Stimulated activated CD8-positive, alpha-beta memory T cell treated with anti-CD3 and anti-CD28 coated beads, Interleukin-15, amount 100 ng/mL, for 4 hours (primary cell): ENCODE measurements around the gene CHST12.
"Not testable (repeated sequence)": the region's sequence is repeated elsewhere in the genome, so short reads cannot be mapped to it uniquely, and the experiment has no call there.

Experiments
- DNase-seq, 2 donors: peaks; one replicate each; pipeline ENCODE4 v3.0.0-alpha.2; 2020; ENCODE audit warnings: low read depth in 2 of 2

Gene CHST12

DNA sequence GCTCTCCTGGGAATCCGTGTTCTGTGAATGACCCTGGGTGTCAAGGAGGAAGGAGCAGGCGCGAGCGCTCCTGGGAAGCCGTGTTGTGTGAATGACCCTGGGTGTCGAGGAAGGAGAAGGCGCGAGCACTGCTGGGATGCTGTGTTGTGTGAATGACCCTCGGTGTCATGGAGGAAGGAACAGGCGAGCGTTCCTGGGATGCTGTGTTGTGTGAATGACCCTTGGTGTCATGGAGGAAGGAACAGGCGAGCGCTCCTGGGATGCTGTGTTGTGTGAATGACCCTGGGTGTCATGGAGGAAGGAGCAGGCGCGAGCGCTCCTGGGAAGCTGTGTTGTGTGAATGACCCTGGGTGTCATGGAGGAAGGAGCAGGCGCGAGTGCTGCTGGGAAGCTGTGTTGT is 25.3 kb upstream of the CHST12 start:
- DNase-seq, result not testable (repeated sequence)

DNA sequence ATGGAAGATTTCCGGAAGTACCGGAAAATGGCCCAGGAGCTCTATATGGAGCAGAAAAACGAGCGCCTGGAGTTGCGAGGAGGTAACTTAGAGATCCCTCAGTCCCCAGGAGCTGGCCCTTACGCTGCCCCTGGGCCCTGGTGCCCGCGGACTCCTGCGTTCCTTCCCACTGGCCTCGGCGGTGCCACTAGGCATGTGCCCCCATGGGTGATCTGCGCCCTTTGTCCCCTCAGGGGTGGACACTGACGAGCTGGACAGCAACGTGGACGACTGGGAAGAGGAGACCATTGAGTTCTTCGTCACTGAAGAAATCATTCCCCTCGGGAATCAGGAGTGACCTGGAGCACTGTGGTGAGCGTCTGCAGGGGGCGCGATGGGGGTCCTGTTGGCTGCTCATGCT is 24.2 kb upstream of the CHST12 start:
- no peak for DNase-seq

DNA sequence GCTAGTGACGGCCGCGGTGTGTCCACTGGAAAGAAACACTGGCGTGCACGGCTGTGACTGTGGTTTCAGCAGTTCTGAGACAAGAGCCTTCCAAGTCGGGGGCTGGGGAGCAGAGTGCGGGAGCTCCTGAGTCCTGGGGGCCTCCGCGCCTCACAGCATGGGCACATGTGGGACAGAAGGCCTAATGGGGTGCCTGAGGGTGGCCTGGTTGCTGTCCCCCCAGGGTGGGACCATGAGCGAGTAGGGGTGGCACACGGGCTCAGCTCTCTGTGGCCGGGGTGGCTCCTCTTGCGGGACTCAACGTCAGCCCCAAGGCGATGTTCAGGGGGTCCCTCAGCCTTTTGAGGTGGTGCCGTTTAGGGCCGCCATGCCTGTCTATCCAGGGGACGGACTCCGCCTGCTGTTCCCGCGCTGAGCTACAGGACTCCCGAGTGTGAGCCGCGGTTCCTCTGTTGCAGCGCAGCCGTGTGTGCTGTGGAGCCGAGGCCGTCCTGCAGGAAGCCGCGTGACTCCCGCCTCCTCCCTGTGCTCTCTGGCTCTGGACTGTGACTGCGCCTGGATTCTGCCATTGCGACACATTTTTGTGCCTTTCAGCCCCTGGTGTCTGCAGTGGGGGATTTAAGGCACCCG is 23.5 kb upstream of the CHST12 start:
- DNase-seq, result no peak

DNA sequence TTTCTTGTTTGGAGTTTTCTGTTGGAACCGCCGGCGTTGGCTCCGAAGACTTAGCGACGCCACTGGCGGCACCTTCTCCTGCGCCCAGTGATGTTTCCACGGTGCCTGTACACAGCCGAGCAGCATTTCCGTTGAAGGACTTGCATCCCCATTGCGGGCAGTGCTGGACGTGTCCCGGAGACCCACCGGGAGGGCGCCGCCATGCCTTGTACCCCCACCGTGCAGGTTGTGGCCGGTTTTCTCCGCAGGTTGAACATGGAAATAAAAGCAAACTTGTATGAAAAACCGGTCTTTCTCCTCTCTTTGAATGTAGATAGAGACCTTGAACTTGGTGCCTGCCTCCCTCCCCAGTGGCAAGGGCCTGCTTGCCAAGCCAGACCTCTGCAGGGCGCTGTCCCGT is 22.9 kb upstream of the CHST12 start:
- DNase-seq, result no peak

DNA sequence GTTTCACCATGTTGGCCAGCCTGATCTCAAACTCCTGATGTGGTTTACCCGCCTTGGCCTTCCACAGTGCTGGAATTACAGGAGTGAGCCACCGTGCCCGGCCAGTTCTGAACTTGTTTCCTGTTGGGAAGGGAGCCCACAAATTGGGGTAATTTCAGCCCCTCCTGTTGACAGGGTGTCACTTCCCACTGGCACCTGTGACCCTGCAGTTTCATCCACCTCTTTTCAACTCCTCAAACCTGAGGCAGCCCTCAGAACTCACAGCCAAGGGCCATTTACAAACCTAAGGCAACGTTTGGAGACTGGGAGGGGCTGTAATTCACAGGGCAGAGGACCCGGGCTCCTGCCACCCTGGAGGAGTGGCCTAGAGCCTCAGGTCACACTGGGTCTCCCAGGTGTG is 22.2 kb upstream of the CHST12 start:
- DNase-seq, result no peak

DNA sequence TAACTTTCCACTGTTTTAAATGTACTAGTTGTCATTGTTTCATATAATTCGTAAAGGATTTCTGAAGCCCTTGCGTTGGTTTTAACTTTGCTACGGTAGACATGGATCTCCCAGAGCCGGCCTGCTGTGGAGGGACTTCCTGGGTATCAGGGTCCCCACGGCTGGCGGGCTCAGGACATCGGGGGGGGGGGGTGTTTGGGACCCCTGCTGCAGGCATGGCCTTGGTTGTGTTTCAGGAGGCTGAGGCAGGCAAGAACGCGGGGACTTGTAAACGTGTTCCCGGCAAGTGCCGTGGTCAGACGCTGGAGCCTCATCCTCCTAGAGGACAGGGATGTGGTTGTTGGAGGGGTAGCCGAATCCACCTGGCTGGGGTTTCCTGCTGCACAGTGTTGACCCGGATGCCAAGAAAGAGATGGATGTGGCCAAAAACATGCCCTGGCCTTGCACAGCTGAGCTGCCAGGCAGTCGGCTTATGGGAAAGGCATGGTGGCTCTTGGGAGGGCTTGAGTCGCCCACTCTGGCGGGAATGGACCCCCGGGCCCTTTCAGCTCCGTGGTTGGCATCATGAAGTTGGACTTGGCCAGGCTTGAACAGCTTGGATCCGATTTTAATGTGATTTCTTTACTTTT is 21.4 kb upstream of the CHST12 start:
- no peak for DNase-seq

DNA sequence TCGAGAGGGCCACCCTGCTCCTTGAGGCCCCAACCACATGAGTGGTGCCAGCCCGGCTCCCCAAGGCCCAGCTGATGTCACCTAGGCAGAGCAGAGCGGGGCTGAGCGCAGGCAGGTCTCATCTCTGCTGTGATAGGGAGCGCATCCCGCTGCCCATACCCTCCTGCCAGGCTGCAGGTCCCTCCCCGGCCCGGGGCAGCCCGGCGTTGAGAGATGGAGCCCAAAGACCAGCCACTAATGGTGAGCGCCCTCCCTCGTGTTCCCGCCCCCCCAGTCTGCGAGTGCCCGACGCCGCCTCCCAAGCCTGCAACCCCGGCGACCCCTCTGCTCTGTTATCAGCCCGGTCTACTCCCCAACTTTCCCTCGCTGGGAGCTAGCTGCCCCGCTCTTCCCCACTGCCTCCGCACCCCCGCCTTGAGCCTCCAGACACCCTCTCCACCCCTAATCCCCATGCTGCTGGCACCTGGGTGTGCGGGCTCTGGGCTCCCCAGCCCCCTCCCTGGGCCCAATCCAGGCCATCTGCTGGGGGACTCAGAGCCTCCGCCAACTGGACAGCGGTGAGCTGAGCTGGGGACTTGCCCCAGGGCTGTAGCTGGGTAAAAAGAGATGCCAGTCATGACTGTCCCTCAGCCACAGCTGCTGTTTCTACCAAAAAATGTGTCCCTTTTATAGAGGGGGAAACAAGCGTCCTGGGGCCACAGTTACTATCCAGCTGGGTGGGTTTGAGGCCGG is 19.7 kb upstream of the CHST12 start:
- no peak for DNase-seq

DNA sequence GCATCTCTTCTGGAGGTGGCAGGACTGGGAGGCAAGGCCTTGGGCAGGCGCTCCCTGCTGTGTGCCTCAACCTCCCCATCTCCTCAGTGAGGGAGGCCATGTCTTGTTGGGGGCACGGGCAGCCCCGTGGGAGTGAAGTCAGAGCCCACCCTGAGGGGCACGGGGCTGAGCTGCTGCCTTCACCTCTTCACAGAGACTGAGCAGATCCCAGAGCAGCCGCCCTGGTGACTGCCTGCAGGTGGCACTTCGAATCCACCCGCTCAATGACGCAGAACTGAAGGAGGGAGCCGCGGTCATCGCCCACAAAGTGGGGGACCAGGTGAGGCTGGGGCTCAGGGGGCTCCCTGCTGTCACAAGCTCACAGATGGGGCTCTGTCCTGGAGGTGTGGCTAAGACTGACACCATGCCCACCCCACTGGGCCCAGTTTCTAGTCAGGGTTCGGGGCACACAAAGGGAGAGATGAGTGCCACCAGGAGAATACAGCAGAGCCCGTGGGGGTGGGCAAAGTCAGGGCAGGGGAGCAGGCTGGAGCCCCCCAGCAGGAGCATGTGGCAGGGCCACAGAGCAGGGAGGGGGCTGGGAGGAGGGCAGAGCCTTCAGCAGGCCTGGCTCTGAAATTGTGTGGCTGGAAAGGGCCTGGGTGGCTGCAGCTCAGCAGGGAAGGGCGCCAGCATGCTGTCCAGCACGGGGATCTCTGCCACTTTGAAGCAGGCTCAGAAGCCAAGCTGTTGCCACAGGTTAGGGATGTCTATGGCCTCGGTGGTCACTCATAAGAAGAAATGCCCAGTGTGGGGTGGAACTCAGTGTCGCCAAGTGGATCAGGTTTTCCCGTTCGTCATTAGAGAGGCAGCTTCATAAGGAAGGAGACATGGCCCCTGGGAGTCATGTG is 18.8 kb upstream of the CHST12 start:
- DNase-seq, result no peak

DNA sequence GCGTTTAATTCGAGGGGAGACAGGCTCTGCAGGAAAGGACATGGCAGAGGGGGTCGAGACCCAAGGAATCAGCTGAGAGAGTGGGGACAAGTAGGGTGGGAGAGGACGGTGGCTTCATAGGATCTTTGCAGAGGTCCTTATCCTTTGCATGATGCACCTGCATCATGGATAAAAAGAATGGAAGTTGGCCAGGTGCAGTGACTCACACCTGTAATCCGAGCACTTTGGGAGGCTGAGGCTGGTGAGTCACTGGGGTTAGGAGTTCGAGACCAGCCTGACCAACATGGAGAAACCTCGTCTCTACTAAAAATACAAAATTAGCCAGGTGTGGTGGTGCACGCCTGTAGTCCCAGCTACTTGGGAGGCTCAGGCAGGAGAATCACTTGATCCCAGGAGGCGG is 17.3 kb upstream of the CHST12 start:
- not testable (repeated sequence) for DNase-seq

DNA sequence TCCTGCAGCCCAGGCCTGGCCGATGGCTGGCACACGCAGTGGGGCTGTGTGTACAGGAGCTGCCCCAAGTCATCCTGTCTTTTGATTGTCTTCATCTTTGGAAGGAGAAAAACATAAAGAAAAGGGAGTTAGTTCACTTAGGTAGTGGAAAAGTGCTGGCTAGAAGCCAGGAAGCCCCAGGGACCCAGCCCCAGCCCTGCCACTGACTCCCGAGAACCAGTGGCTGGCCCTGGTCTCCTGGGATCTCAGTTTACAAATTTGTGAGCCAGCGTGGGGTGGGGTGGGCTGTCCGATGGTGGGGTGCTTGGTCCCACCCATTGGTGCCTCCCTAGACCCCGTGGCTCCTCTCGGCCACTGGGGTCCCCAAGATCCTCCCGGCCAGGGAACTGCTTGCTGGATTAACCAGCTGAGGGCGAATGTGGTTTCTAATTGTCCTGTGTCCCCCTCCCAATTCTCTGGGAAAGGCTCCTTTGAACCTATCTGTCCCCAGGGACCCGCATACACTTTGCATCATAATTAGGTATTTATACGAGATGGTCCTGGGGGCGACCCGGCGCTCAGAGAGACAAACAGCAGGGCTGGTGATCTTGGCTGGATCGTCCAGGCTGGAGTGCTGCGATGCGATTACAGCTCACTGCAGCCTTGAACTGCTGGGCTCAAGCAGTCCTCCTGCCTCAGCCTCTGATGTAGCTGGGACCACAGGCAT is 16.3 kb upstream of the CHST12 start:
- no peak for DNase-seq

DNA sequence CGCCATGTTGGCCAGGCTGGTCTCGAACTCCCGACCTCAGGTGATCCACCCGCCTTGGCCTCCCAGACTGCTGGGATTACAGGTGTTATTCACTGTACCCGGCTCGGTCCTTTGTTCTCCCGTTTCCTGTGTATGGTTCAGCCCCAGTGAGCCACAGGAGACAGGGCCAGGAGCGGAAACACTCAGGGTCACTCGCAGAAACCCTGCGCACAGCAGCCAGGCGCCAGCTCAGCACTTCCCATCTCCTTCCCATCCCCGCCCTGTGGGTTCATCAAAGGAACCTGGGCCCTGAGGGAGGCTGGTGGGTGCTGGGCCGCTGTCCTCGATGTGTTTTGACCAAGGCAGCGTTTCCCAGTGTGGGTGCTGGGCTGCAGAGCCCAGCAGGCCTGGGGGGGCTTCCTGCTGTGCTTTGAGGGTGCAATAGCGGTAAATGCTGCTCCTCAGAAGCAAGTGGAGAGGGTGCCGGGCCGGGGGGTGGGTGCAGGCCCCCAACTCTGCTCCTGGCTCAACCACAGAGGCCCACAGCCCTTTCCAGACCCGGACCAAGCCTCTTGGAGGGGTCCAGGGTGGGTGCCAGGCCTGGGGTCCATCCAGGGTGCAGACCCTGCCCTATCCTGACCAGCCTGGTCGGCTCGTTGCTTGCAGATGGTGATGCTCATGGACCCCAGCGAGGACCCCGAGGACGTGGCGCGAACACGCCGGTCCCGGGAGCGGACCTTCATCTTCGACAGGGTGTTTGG is 15.3 kb upstream of the CHST12 start:
- DNase-seq, result no peak

DNA sequence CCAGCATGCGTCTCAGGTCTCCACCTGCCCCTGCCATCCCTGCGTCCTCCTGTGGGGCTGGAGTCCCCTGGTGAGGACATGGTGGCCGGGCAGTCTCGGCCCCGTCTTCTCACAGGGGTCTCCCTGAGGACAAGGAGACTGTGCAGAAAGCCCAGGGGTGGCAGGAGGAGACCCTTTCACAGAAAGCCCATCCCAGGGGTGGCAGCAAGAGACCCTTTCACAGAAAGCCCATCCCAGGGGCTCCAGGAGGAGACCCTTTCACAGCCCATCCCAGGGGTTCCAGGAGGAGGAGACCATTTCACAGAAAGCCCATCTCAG is 14.8 kb upstream of the CHST12 start:
- DNase-seq, result no peak

DNA sequence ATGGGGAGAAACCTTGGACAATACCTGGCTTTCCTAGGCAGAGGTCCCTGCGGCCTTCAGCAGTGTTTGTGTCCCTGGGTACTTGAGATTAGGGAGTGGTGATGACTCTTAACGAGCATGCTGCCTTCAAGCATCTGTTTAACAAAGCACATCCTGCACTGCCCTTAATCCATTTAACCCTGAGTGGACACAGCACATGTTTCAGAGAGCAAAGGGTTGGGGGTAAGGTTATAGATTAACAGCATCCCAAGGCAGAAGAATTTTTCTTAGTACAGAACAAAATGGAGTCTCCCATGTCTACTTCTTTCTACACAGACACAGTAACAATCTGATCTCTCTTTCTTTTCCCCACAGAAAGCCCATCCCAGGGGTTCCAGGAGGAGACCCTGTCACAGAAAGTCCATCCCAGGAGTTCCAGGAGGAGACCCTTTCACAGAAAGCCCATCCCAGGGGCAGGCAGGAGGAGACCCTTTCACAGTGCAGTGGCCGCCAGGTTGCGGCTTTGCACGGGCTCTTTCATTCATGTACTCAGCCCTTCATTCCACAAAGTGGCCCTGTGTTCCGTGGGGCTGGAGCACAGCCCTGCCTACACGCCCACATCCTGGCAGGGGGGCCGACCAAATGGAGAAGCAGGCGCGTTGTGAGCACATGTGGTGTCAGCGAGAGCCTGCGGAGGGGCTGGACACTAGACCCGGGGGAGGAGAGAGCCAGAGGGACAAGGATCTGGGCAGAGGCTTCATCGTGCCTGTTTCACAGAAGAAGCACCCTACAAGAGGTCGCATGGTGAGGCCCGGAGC is 13.2 kb upstream of the CHST12 start:
- DNase-seq, result not testable (repeated sequence)

DNA sequence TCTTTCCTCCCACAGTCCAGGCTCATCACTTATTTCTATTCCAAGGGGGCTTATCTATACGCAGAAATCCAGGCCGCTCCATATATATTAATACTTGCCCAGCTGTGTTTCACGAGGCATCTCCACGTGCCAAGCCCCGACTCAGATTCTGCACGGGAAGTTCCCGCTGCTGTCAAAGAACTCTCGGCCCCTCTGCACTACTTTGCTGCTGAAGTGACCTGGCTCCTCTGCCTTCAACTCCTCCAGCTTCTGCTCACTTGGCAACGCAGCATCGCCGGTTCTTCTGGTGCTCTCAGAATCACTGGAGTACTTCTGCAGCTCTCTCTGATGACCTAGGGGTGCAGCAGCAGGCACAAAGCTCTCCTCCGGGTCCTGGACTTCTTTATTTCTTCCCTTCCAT is 9.7 kb upstream of the CHST12 start:
- DNase-seq, result no peak

DNA sequence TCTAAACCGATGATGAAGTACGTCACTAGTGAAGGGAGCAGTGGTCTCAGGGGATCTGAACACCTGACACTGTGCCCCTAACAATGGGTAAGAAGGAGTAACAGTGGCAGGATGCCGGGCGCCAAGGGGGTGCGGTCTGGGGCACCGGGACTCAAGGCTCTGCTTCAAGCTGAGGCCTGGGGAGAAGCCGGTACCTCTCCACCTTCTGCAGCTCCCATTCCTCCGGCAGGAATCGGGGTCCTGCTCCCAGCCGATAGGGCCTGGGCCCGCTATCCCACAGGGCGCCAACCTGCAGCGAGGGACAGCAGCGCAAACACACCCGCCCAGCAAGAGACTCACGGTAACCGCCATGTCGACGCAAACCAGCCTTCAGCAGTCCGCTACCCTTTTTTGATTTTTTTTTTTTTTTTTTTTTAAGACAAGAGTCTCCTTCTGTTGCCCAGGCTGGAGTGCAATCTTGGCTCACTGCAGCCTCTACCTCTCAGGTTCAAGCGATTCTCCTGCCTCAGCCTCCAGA is 8.8 kb upstream of the CHST12 start:
- no peak for DNase-seq

DNA sequence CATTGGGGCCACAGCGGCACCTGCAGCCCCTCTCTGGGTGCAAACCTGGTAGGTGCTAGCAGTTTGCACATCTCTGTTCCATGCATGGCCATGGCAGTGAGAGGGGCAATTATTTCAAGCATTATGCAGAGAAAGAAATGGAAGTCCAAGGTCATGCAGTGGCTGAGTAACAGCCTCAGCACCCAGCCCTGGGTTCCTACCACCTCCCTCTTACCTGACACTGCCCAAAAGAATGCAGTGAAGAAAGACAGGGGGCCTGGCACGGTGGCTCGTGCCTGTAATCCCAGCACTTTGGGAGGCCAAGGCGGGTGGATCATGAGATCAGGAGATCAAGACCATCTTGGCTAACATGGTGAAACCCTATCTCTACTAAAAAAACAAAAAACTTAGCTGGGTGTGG is 4.9 kb upstream of the CHST12 start:
- DNase-seq, result no peak

DNA sequence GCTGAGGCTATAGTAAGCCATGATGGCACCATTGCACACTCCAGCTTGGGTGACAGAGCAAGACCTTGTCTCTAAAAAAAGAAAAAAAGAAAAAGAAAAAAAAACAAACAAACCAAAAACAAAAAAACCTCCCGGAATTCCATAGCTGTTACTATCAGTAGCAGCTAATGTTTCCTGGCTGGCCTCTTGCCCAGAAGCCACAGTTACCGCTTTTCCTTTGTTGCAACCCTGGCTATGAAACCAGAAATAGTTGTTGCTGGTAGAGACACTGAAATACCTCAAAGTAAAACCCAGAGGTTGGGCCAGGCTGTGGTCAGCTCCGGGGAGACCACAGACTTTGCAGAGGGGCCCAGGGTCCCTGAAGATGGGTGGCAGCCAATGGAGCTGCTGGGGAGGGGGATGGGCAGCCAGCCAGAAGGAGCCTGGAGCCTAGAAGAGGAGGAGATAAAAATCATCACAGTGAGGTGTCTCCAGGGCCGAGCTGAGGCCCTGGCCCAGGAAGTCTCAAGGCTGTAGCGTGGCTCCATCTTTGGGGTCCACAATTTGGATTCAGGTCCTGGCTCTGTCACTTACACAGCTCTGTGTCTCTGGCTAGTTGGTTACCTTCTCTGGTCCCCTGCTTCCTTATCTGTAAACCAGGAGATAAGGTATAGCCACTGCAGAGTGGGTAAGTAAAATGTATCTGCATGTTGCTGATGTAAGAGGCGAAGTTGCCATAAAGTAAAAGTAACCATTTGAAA is 3.4 kb upstream of the CHST12 start:
- no peak for DNase-seq

DNA sequence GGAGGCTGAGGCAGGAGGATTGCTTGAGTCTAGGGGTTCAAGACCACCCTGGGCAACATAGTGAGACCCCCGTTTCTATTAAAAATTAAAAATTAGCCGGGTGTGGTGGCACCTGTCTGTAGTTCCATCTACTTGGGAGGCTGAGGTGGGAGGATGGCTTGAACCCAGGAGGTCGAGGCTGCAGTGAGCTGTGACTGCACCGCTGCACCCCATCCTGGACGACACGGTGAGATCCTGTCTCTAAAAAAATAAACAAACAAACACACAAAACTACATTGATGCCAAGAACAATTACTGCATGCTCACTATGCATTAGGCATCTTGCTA is 761 bp upstream of the CHST12 start:
- DNase-seq, result no peak
